ENCODE results near the gene SLC38A10. TPM values are rescaled to one million over a fixed set of nuclear protein-coding genes. Genes with fewer than 3 reads are reported as not detected.
"Not testable (repeated sequence)": the region's sequence is repeated elsewhere in the genome, so short reads cannot be mapped to it uniquely, and the experiment has no call there.

SLC38A10 gene
- total RNA-seq, 1 donor from 2014 or later: 71.6 TPM

DNA sequence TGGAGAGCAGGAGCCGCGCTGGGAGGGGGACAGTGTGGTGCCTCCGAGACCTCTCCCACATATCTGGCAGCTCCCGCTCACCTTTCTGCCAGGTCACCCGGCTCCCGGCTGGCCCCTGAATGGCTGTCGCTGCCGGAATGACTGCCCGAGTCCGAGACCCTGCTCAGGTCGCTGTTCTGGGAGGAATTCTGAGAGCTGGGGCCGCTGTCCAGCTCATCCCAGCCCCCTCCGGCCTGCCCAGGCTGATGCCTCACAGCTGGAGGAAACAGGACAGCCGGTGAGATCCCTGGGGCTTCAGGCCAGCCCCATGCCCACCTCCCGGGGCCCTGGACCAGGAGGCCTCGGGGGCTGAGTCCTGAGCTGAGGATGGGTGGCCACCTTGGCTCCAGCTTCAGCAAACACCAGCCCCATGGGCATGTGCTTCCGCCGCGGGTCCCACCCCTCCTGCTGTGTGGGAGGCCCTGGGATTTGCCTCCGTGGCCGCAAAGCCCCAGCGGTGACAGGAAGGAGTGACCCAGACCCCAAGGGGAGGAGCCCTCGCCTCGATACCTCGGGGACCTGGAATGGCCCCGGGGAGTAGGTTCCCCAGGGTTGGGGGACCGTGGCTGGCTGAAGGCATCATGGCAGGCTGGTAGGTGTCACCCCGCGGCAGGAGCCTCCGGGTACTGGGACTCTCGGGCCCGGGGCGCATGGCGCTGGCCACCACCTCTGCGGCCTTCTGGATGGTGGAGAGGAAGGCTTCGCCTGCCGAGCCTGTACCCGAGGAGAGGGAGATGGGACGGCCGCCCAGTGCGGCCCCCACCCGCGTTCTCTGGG is 63.1 kb downstream of the SLC38A10 start:
- TF ChIP-seq, protein P1, sequence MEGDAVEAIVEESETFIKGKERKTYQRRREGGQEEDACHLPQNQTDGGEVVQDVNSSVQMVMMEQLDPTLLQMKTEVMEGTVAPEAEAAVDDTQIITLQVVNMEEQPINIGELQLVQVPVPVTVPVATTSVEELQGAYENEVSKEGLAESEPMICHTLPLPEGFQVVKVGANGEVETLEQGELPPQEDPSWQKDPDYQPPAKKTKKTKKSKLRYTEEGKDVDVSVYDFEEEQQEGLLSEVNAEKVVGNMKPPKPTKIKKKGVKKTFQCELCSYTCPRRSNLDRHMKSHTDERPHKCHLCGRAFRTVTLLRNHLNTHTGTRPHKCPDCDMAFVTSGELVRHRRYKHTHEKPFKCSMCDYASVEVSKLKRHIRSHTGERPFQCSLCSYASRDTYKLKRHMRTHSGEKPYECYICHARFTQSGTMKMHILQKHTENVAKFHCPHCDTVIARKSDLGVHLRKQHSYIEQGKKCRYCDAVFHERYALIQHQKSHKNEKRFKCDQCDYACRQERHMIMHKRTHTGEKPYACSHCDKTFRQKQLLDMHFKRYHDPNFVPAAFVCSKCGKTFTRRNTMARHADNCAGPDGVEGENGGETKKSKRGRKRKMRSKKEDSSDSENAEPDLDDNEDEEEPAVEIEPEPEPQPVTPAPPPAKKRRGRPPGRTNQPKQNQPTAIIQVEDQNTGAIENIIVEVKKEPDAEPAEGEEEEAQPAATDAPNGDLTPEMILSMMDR (conservative IDR thresholded peaks at IDR 0.05; ENCODE audit: low read depth, low read length): no peak
- no peak overlapping the region for H3K4me3 ChIP-seq (ENCODE audit: low read depth, low read length)
- DNase-seq (ENCODE audit: low read depth): no peak

DNA sequence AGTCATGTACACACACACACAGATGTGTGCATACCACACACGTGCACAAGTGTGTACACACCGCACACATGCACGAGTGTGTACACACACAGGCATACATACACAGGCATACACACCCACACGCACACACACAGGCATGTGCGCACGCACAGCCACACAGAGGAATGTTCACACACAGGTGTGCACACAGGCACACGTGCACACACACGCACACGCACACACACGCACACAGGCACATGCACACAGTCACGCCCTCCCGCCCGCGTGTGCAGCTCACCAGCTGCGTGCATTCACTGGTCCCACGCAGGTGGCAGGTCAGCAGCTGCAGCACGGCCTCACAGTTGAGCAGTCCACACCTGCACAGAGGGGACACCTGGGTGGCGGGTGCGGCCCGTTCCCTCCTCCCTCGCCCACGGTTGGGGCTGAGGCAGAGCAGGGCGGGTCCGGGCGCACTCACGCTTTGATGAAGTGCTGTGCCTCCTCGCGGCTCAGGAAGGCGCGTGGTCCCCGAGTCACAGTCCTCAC is 63.9 kb downstream of the SLC38A10 start:
- H3K4me3 ChIP-seq (ENCODE audit: low read depth, low read length): no peak overlapping the region
- TF ChIP-seq, protein P1 (conservative IDR thresholded peaks at IDR 0.05; ENCODE audit: low read depth, low read length): no peak
- DNase-seq (ENCODE audit: low read depth): no peak

DNA sequence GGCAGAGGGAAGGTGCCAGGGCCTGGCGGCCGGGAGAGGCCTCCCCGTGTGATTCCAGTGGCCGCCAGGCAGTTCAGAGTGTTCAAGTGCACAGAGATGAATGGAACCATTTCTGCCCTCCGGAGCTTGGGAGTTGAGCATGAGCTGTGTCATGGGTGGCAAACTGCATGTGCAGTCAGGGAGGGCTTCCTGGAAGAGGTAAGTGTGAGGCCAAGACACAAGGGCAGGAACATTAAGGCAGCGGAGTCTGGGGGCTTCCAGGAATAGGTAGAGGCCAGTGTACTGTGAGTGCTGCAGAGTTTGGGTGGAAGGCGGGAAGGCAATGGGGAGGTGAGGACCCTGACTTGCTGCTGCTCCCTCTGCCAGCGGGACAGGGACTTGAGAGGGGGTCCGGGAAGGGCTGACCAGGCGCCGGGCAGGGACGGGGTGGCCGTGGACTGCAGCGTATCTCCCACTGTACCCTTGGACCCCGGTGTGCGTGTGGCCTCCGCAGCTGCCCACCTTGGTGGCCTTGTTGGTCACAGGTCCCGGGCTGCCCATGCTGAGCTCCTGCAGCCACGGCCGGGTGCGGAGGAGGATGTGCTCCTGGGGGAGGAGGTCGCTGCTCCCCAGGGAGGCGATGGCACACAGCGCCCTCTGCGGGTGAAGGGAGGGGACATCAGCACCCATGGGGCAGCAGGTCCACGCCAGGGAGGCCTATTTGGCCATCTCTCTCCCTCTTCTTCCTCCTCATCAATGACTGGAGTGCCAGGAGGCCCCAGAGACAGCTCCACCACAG is 64.9 kb downstream of the SLC38A10 start:
- no peak for DNase-seq (ENCODE audit: low read depth)

DNA sequence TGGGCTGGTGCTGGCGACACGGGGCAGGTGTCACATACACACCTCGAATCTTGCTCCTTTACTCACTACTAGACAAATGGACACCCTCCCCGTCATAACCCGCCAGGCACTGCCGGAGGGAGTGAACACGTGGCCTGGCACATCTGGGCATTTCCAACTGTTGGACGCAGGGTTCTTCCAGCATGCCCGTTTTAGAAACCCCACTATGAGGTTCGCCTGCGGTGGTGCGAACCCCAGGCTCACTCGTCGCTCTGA is 65.5 kb downstream of the SLC38A10 start:
- TF ChIP-seq, protein P1 (conservative IDR thresholded peaks at IDR 0.05; ENCODE audit: low read depth, low read length): no peak
- no peak for DNase-seq (ENCODE audit: low read depth)
- no peak overlapping the region for H3K4me3 ChIP-seq (ENCODE audit: low read depth, low read length)

More for the DNA sequence above, 64.9 kb downstream of the SLC38A10 start:
- H3K4me3 ChIP-seq (ENCODE audit: low read depth, low read length): no peak overlapping the region
- TF ChIP-seq, protein P1 (conservative IDR thresholded peaks at IDR 0.05; ENCODE audit: low read depth, low read length): peak; percentile 58

DNA sequence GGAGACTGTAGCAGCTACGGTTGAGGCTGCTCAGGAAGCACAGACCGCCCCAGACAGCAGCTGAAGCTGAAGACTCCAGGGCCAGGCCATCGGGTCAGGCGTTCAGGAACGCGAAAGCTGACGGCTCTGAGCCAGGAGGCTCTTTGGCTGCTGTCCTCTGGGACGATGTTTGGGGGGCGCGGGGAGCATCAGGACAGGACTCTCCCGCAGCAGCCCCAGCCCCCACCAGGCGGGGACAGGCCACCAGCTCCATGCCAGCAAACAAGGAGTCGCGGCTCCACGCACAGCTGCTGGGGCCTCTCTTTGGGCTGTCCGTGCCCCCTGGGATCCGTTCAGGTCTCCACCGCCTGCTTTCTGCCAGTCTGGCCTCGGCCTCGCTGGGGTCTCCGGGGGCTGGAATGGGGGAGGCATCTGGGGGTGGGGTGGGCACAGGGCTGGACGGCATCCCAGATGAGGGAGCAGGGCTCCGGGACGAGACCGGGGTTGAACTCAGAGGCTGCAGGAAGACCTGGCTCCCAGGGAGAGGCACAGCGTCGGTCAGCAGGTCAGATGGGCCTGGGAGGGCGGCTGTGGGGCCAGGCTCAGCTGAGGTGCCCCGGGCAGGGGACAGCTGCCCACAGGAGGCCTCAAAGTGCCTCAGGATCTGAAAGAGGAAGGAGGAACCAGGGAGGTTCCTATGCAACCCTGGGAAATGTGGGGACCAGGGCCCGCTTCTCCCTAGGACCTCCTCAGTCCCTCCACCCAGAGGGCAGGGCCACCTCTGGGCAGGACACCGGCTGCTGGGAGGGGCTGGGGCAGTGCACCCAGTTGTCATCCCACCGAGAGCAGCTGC is 66.1 kb downstream of the SLC38A10 start:
- TF ChIP-seq, protein P1 (conservative IDR thresholded peaks at IDR 0.05; ENCODE audit: low read depth, low read length): no peak
- DNase-seq (ENCODE audit: low read depth): no peak
- no peak overlapping the region for H3K4me3 ChIP-seq (ENCODE audit: low read depth, low read length)

DNA sequence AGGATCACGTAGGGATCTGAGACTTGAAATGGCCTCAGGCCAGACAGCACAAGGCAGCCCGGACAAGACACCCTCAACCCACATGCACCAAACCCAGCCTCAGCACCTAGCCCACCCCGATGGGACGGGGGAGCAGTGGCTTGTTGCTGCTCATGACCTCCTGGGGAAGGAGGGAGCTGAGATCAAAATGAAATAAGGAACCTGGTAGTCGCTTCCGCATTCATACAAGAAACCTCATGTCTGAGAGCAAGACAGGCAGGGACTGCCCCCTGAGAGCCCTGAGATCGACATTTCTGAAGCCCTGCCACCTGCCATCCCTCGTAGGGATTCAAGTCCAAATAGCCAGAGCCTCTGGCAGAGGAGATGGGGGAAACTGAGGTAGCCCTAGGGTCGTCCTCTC is 66.7 kb downstream of the SLC38A10 start:
- H3K4me3 ChIP-seq (ENCODE audit: low read depth, low read length): no peak overlapping the region
- TF ChIP-seq, protein P1 (conservative IDR thresholded peaks at IDR 0.05; ENCODE audit: low read depth, low read length): no peak
- DNase-seq (ENCODE audit: low read depth): no peak

DNA sequence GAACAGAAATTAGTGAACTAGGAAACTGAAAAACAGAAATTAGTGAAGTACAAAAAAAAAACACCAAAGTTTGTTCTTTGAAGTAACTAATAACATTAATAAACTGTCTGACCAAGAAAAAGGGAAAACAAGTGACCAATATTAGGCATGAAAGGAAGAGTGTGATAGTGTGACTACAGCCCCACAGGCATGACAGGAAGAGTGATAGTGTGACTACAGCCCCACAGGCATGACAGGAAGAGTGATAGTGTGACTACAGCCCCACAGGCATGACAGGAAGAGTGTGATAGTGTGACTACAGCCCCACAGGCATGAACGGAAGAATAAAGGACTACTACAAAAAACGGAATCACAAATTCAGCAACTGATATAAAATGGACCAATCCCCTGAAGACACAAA is 67.5 kb downstream of the SLC38A10 start:
- DNase-seq (ENCODE audit: low read depth); H3K4me3 ChIP-seq (ENCODE audit: low read depth, low read length): not testable (repeated sequence)
